ENCODE results near the gene IGBP1. TPM values are rescaled to one million over a fixed set of nuclear protein-coding genes. Genes with fewer than 3 reads are reported as not detected.

Gene IGBP1
- total RNA-seq, 6 experiments from 2014 or later, result 35.1 to 39.9 (median 37.4) TPM

DNA sequence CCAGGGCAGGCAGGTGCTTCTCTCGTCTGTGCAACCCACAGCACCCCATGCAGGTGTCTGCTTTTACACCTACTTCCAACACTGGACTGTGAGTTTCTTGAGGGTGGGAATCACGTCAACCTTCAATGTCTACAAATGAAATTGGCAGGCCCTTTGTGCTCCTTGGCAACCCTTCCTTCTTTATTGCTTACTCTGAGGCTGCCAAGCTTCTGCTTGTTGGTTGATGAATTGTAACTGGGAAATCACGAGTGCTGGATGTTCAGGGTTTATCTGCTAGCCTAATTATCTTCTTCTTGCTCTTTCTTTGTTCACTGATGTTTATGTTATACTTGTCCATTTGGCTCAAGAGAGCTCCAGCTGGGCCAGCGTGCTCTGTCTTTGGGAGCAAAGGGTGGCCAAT, 41.5 kb downstream of the IGBP1 start:
- Mint-ChIP-seq H3K4me3 (peak overlapping the region; percentile 44), H3K36me3 (ENCODE audit: low read depth) (peaks cover 9% of the 10 kb centered on the region), H3K4me1 (ENCODE audit: low read depth) (peaks cover 44% of the 10 kb centered on the region), H3K27ac (peak overlapping the region; percentile 94), H3K9me3 (no peaks in the 10 kb centered on the region), H3K27me3 (ENCODE audit: insufficient read depth) (peaks cover 2% of the 10 kb centered on the region)
- TF ChIP-seq, protein P1, sequence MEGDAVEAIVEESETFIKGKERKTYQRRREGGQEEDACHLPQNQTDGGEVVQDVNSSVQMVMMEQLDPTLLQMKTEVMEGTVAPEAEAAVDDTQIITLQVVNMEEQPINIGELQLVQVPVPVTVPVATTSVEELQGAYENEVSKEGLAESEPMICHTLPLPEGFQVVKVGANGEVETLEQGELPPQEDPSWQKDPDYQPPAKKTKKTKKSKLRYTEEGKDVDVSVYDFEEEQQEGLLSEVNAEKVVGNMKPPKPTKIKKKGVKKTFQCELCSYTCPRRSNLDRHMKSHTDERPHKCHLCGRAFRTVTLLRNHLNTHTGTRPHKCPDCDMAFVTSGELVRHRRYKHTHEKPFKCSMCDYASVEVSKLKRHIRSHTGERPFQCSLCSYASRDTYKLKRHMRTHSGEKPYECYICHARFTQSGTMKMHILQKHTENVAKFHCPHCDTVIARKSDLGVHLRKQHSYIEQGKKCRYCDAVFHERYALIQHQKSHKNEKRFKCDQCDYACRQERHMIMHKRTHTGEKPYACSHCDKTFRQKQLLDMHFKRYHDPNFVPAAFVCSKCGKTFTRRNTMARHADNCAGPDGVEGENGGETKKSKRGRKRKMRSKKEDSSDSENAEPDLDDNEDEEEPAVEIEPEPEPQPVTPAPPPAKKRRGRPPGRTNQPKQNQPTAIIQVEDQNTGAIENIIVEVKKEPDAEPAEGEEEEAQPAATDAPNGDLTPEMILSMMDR (IDR thresholded peaks at IDR 0.05), result no peak
- DNase-seq, result no peak

DNA sequence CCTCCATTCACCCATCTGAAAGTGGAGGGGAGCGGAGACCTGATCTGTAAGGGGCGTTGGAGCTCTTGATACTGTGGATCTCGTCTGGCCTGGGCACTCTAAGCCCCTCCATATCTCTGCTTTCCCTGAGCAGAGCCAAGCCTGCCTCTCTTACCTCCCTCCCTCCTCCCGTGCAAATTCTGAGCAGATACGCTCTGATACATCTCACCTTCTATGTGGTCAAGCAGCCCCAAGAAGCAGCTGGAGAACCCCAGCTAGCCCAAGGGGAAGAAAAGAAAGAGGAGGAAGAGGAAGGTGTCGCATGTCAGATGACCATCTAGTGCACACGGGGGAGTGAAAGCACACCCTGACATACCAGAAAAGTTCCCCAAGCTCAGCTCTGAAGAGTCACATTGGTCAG, 42.1 kb downstream of the IGBP1 start:
- H3K4me3 Mint-ChIP-seq, result no peak overlapping the region
- DNase-seq, result no peak
- TF ChIP-seq, protein P1 (IDR thresholded peaks at IDR 0.05), result no peak
- H3K36me3 Mint-ChIP-seq (ENCODE audit: low read depth), result peaks cover 9% of the 10 kb centered on the region
- H3K27me3 Mint-ChIP-seq (ENCODE audit: insufficient read depth), result peaks cover 2% of the 10 kb centered on the region
- no peak overlapping the region for H3K27ac Mint-ChIP-seq
- peaks cover 44% of the 10 kb centered on the region for H3K4me1 Mint-ChIP-seq (ENCODE audit: low read depth)
- no peaks in the 10 kb centered on the region for H3K9me3 Mint-ChIP-seq

DNA sequence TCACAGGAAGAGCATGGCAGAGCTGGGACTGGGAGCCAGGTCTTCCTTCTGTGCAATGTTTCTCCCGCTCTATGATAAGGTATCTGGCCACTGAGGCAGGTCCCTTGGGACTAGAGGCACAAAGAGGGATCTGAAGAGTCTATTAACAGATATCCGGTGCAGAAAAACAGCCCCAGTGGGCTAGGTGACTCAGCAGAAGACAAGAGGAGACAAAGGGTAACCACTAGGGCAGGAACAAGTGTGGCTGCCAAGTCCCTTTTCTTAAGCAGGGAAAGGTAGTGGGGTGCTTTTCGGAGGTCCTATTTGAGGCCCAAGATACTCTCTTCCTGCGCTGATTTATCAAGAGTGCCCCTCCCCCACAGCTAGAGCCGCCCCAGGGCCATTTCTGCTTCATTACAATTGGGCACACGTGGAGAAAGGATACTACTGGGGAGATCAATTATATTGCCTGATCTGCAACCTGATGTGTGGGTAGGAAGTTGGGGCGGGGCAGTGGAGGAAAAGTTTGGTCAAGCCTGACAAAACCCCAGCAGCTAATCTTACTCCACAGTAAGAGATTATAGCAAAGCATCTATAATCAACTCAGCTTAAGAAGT, 43.8 kb downstream of the IGBP1 start, which contains the start of gene DGAT2L6:
DGAT2L6 (plus strand) TSS at position 546 of the 596 bp plus-strand sequence. CDS start 100 bp downstream, outside the sequence.
- Mint-ChIP-seq H3K4me1 (ENCODE audit: low read depth) (peaks cover 36% of the 10 kb centered on the region), H3K27ac (no peak within 1 kb of the TSS)

DNA sequence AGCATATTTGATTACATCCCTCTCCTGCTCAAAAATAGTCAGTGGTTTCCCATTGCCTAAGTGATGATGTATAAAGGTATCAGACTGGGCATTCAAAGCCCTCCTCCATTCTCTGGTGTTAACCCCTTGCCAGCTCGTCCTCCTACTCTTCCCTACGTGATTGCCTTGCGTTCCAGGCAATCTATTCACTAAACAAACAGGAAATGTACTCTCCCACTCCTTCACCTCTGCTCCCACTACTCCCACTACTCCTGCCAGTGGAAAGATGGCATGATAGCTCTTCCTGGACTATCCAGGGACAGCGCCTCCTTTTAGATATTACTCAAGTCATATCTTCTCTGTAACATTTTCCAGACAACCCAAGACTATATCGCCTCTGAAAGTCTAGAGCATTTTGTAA, 49.8 kb downstream of the IGBP1 start:
- DNase-seq, result no peak
- Mint-ChIP-seq H3K27me3 (ENCODE audit: insufficient read depth) (peaks cover 3% of the 10 kb centered on the region), H3K27ac (no peak overlapping the region), H3K9me3 (no peaks in the 10 kb centered on the region), H3K4me1 (ENCODE audit: low read depth) (no peaks in the 10 kb centered on the region), H3K36me3 (ENCODE audit: low read depth) (no peaks in the 10 kb centered on the region), H3K4me3 (no peak overlapping the region)
- TF ChIP-seq, protein P1 (IDR thresholded peaks at IDR 0.05), result no peak

More for the DNA sequence above, 43.8 kb downstream of the IGBP1 start, which contains the start of gene DGAT2L6:
- H3K4me3 Mint-ChIP-seq, result no peak within 1 kb of the TSS
- H3K9me3 Mint-ChIP-seq, result no peaks in the 10 kb centered on the region
- peaks cover 9% of the 10 kb centered on the region for H3K36me3 Mint-ChIP-seq (ENCODE audit: low read depth)
- DNase-seq, result no peak
- peaks cover 2% of the 10 kb centered on the region for H3K27me3 Mint-ChIP-seq (ENCODE audit: insufficient read depth)
- TF ChIP-seq, protein P1 (IDR thresholded peaks at IDR 0.05), result no peak

DNA sequence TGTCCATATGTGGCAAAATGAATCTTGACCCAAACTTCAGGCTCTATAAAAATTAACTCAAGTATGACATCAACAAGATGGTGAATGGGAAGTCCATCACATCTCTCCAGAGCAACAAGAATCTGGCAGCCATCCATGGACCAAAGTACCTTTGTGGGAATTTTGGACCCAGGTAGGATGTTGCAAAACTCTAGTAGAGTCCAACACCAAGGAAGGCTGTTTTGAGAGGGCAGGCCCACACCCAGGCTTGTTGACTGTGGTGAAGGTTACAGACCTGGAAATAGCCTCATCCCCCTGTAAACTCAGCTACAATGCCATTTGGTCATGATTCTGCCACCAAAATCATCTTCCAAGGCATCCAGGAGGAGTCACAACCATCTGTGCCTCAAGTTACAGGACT, 57.0 kb downstream of the IGBP1 start:
- H3K27ac Mint-ChIP-seq, result no peak overlapping the region
- H3K4me3 Mint-ChIP-seq, result no peak overlapping the region
- DNase-seq, result no peak
- H3K27me3 Mint-ChIP-seq (ENCODE audit: insufficient read depth), result peaks cover 3% of the 10 kb centered on the region
- H3K9me3 Mint-ChIP-seq, result no peaks in the 10 kb centered on the region; the same call in 1 of the 2 replicates
- TF ChIP-seq, protein P1 (IDR thresholded peaks at IDR 0.05), result no peak
- no peaks in the 10 kb centered on the region for H3K4me1 Mint-ChIP-seq (ENCODE audit: low read depth)
- no peaks in the 10 kb centered on the region for H3K36me3 Mint-ChIP-seq (ENCODE audit: low read depth)

All from HFFc6 (cell line).